ENCODE results near the gene MYO19.

GRCh38 chr17:36481829-36482228 lies 52.8 kb downstream of the MYO19 start:
- TF ChIP-seq POLR2A (IDR thresholded peaks at IDR 0.05; ENCODE audit: low read depth, low read length) (no peak), CEBPB (IDR thresholded peaks at IDR 0.05; ENCODE audit: low read depth, low read length) (no peak)

Measured in IMR-90 (cell line).